ENCODE results near the gene RNF5. TPM values are rescaled to one million over a fixed set of nuclear protein-coding genes. Genes with fewer than 3 reads are reported as not detected.

RNF5 gene
- polyA plus RNA-seq, 1 of the 3 experiments (the other 2 are of a cell fraction), result 110 TPM

GRCh38 chr6:32171234-32171633 lies 7.0 kb upstream of the RNF5 start:
- no peak overlapping the region for H3K4me3 ChIP-seq (ENCODE audit: low read depth in 2 of 2, low read length in 1 of 2)
- CTCF ChIA-PET, result interaction anchor here (1.1 kb wide), 1 partner anchor 17 kb away, joined by 5 read pairs; no protein-coding TSS in a partner anchor
- POLR2A ChIA-PET, result interaction anchor here (1.9 kb wide), 1 partner anchor 10 kb away, joined by 4 read pairs; no protein-coding TSS in a partner anchor
- H3K79me2 ChIP-seq (ENCODE audit: insufficient read depth), result peaks cover 42% of the 10 kb centered on the region
- no peak overlapping the region for H3K27ac ChIP-seq (ENCODE audit: low read depth in 2 of 2, low read length in 1 of 2)
- H3K27me3 ChIP-seq (ENCODE audit: insufficient read depth), result no peaks in the 10 kb centered on the region
- 100% methylated on average over 6 of the region's 6 CpGs for WGBS (ENCODE audit: low lambda C conversion rate)
- H3K4me1 ChIP-seq (ENCODE audit: control insufficient read depth in 1 of 2, insufficient read depth in 2 of 2, low read depth in 1 of 2, low read length in 1 of 2), result peaks cover 0 to 17% of the 10 kb centered on the region in 2 experiments; a peak in 3 of 4 replicates
- no peaks in the 10 kb centered on the region for H3K9me3 ChIP-seq
- DNase-seq, result no peak
- peaks cover 0 to 33% of the 10 kb centered on the region in 2 experiments for H3K36me3 ChIP-seq (replicated peaks in 1 of 2; ENCODE audit: control insufficient read depth in 1 of 2, insufficient read depth in 2 of 2, low read length in 1 of 2)
- peaks cover 8% of the 10 kb centered on the region for H3F3A ChIP-seq (replicated peaks; ENCODE audit: insufficient read depth)
- no peaks in the 10 kb centered on the region for H4K20me1 ChIP-seq (ENCODE audit: insufficient read depth)
- TF ChIP-seq USF1 (IDR thresholded peaks at IDR 0.05; ENCODE audit: borderline replicate concordance, low read depth), result no peak
- H3K9me2 ChIP-seq, result no peaks in the 10 kb centered on the region
- no peak overlapping the region for H3K4me2 ChIP-seq
- no peak overlapping the region for H3K9ac ChIP-seq
- no peak overlapping the region for H2AFZ ChIP-seq (ENCODE audit: low read depth)

GRCh38 chr6:32173051-32173727 lies 5.0 kb upstream of the RNF5 start:
- no peak overlapping the region for H3K9ac ChIP-seq
- H3K4me1 ChIP-seq (ENCODE audit: control insufficient read depth in 1 of 2, insufficient read depth in 2 of 2, low read depth in 1 of 2, low read length in 1 of 2), result peaks cover 8 to 28% of the 10 kb centered on the region in 2 experiments; a peak in 3 of 4 replicates
- H3K4me2 ChIP-seq, result no peak overlapping the region
- peaks cover 0 to 27% of the 10 kb centered on the region in 2 experiments for H3K36me3 ChIP-seq (replicated peaks in 1 of 2; ENCODE audit: control insufficient read depth in 1 of 2, insufficient read depth in 2 of 2, low read length in 1 of 2)
- H4K20me1 ChIP-seq (ENCODE audit: insufficient read depth), result no peaks in the 10 kb centered on the region
- peaks cover 42% of the 10 kb centered on the region for H3K79me2 ChIP-seq (ENCODE audit: insufficient read depth)
- WGBS (ENCODE audit: low lambda C conversion rate), result 97% methylated on average over 3 of the region's 4 CpGs
- no peaks in the 10 kb centered on the region for H3K9me3 ChIP-seq
- H3F3A ChIP-seq (replicated peaks; ENCODE audit: insufficient read depth), result peaks cover 13% of the 10 kb centered on the region
- POLR2A ChIA-PET, result no interaction called here
- H3K27me3 ChIP-seq (ENCODE audit: insufficient read depth), result no peaks in the 10 kb centered on the region
- H2AFZ ChIP-seq (ENCODE audit: low read depth), result no peak overlapping the region
- H3K9me2 ChIP-seq, result no peaks in the 10 kb centered on the region
- no peak for TF ChIP-seq GATA2 (CRISPR knock-in tag; IDR thresholded peaks at IDR 0.05)
- TF ChIP-seq RCOR1 (IDR thresholded peaks at IDR 0.05; ENCODE audit: low read length), result no peak
- TF ChIP-seq NRF1 (IDR thresholded peaks at IDR 0.05; ENCODE audit: low read depth, low read length), result no peak
- TF ChIP-seq SMC3 (IDR thresholded peaks at IDR 0.05; ENCODE audit: low read depth, low read length), result no peak
- TF ChIP-seq GABPA (IDR thresholded peaks at IDR 0.05; ENCODE audit: low read depth), result no peak
- no peak for TF ChIP-seq TEAD4 (IDR thresholded peaks at IDR 0.05; ENCODE audit: borderline replicate concordance, insufficient read depth)
- no peak for TF ChIP-seq FOXJ3 (CRISPR knock-in tag; IDR thresholded peaks at IDR 0.05)
- TF ChIP-seq RAD21 (IDR thresholded peaks at IDR 0.05; ENCODE audit: low read length), result no peak
- no peak for TF ChIP-seq MAX (IDR thresholded peaks at IDR 0.05; ENCODE audit: low read depth)
- no peak for TF ChIP-seq MEF2A (IDR thresholded peaks at IDR 0.05; ENCODE audit: borderline replicate concordance, low read depth)
- no peak for TF ChIP-seq IRF3 (IDR thresholded peaks at IDR 0.05; ENCODE audit: low read depth, low read length)
- no peak for TF ChIP-seq EZH2phosphoT487 (IDR thresholded peaks at IDR 0.05; ENCODE audit: borderline replicate concordance, low read depth)
- H3K27ac ChIP-seq (ENCODE audit: low read depth in 2 of 2, low read length in 1 of 2), result no peak overlapping the region; a peak in 1 of 4 replicates
- CTCF ChIA-PET, result interaction anchor here (2.4 kb wide), 1 partner anchor 55 kb away, joined by 5 read pairs; no protein-coding TSS in a partner anchor
- no peak overlapping the region for H3K4me3 ChIP-seq (ENCODE audit: low read depth in 2 of 2, low read length in 1 of 2)
- no peak for DNase-seq

Data from SK-N-SH (cell line).